Kidney tubule cell (primary cell): ENCODE data around the gene ERBIN.

Experiments
- DNase-seq: peaks from one replicate; pipeline ENCODE4 v3.0.0-alpha.2; 2018; ENCODE audit warnings: low spot score

Gene ERBIN

GRCh38 chr5:66130493-66130892 is 204.1 kb downstream of the ERBIN start:
- DNase-seq: no peak
